PC-9 (cell line): ENCODE results near the gene STAG3.

ENCODE experiments used
- CTCF ChIP-seq: fragments of 200-600 bp; sonication (generic); conservative IDR thresholded peaks from 2 replicates; pipeline ENCODE4 v1.6.1; 2017; ENCODE audit warnings: mixed run types, antibody characterized with exemption, mild to moderate bottlenecking, moderate library complexity
- EZH2 ChIP-seq: fragments of 200-600 bp; sonication (generic); IDR thresholded peaks from 2 replicates; pipeline ENCODE4 v1.8.0; 2017; ENCODE audit warnings: antibody characterized with exemption, low read depth

- no peak for TF ChIP-seq CTCF
- TF ChIP-seq EZH2, result no peak
Measured at GRCh38 chr7:100159099-100159623, 18.6 kb upstream of the STAG3 start.
